Loucy (cell line): ENCODE measurements around the gene MPP4.

Experiments used
- CTCF ChIP-seq: fragments of 200-600 bp; sonication (generic); conservative IDR thresholded peaks from 2 replicates; pipeline ENCODE4 v1.5.1; 2014; ENCODE audit warnings: mild to moderate bottlenecking, antibody characterized with exemption, low read length
- EZH2phosphoT487 ChIP-seq: fragments of 200-600 bp; IDR thresholded peaks from 2 replicates; pipeline ENCODE4 v1.6.1; 2018; ENCODE audit warnings: antibody characterized with exemption, mild to moderate bottlenecking, moderate library complexity, borderline replicate concordance

GRCh38 chr2:201654616-201655384 is 43.6 kb downstream of the MPP4 start:
- TF ChIP-seq CTCF (no peak), EZH2phosphoT487 (no peak)
